ENCODE measurements around the gene MANEA.

GRCh38 chr6:95546148-95546547, 31.2 kb upstream of the MANEA start:
- TF ChIP-seq CTCF (IDR thresholded peaks at IDR 0.05), result no peak
- TF ChIP-seq EZH2phosphoT487 (IDR thresholded peaks at IDR 0.05), result no peak
- no peak for TF ChIP-seq EZH2 (IDR thresholded peaks at IDR 0.05)

All from neural progenitor cell (in vitro differentiated cells).